Left hindlimb (tissue), 1 donor: ENCODE data around the gene BAK1.
"Not testable (repeated sequence)": the region's sequence is repeated elsewhere in the genome, so short reads cannot be mapped to it uniquely, and the experiment has no call there.

ENCODE experiments used
- DNase-seq: peaks from one replicate; pipeline ENCODE4 v3.0.0-alpha.2; 2018

BAK1 gene

GRCh38 chr6:33585403-33586107 lies 5.5 kb upstream of the BAK1 start:
- peak; percentile 85 for DNase-seq

GRCh38 chr6:33584700-33585402 lies 4.8 kb upstream of the BAK1 start:
- DNase-seq = no peak

- DNase-seq = no peak
Measured at GRCh38 chr6:33583591-33584155, 3.6 kb upstream of the BAK1 start.

GRCh38 chr6:33581186-33581585 lies 1.1 kb upstream of the BAK1 start:
- DNase-seq = no peak

GRCh38 chr6:33578588-33579011 lies 1.5 kb downstream of the BAK1 start:
- DNase-seq = no peak

DNA sequence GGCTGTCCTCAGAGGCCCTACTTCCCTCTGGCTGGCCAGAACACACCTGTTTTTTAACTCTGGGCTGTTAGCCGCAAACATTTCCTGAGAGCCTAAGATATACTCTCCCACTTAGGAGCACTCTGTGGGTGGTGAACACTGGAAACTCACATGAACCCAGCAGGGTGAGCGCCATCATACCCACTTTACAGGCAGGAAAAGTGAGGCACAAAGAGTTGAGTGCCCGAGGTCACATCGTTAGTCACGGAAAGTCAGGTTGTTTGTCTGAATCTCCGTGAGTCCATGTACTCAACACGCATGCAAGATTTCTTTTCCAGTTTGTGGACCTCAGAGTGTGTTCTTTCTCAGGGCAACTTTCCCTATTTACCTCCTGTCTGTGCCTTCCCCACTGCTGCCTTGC lies 1.9 kb downstream of the BAK1 start:
- no peak for DNase-seq

DNA sequence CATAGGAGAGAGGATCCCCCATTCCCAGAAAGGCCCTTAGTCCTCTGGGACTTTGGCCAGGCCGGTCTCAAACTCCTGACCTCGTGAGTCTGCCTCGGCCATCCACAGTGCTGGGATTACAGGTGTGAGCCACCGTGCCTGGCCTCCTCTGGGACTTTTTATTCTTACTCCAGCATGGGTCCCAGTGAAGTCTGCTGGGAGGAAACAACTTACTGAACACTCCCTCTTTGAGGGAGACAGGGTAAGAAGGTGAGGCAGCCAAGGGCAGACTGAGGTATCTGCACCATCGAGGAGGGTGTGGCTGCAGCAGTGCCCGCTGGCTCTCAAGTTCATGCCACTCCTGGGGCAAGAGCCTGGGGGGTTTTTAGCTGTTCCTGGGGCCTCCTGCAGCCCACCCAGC lies 2.4 kb downstream of the BAK1 start:
- no peak for DNase-seq

- no peak for DNase-seq
Measured at GRCh38 chr6:33577106-33577535, 3.0 kb downstream of the BAK1 start.

GRCh38 chr6:33576668-33577067 lies 3.4 kb downstream of the BAK1 start:
- DNase-seq = no peak

DNA sequence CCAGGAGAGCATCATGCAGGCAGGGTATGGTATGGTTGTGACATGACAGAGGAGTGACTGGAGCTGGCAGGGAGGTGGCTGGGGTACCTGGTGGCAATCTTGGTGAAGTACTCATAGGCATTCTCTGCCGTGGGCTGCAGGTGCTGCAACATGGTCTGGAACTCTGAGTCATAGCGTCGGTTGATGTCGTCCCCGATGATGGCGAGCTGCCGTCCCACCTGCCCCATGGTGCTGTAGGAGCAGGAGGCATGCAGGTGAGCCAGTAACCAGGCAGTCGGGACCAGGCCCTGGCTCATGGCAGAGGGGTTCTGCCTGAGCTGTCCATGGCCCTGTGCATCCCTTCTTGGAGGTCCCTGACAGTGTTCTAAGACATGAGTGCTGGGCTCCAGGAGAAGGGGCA lies 4.9 kb downstream of the BAK1 start:
- no peak for DNase-seq

DNA sequence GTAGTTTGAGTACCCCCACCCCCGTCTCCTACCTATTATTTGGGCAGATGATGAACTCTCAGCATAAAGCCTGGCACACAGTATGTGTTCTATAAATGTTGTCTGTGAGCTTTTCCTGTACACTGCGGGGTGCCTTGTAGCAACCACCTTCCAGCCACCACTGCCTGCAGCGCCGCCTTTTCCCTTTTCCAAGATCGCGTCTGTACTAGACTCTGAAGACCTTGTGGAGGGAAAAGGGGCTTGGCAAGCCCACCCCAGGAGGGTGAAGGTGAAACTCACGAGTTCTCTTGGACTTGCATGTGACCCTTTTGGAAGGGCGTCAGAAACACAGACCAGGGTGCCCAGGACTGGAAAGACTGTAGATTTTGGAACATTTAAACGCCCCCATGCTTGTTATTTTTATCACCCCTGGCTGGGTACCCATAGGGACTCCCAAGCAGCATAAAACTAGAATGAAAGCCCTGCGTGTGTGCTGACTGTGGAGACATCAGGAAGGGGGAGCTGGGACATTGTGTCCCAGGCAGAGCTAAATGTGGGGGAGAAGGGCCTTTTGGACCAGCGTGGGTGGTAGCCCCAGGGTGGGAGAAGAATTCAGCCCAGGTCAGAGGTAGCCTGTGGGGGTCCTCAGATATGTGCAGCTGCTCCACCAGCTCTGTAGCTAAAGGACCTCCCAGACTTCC lies 8.3 kb downstream of the BAK1 start:
- DNase-seq = no peak

DNA sequence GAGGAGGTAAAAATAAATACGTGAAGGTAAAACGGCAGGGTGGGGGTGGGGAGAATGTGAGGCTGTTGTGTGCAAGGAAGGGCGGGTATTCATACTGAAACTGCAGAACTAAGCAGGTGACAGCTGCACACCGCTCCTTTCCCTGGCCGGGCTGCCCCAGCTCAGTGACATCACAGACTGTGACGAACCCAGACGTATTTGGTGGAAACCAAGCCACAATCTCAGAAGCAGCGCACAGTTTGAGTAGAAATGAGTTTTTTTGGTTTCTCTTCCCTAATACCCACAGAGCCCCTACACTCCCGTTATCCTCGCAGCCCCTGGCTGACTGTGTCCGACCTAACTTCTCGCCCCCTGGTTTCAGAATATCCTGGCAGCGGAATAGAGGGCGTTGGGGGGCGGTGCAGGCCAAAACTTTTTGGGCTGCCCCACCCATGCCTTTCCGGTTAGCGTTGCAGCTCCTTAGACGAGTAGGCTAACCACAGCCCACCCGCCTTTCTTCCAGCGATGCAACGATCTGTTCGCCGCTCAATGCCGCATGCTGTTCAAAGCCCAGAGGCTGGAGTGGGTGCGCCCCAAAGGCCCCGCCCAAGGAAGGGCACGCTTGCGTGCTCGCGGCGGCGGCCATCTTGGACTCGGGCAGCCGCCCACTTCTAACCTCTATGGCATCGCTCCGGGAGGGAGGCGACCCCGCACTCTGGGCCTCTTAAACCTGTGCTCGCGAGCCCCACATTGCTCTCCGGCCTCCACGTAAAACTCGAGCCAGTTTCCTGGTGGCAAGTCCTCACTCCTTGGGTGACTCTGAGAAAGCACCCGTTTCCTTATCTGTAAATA lies 9.1 kb downstream of the BAK1 start:
- peak; percentile 87 for DNase-seq

GRCh38 chr6:33568826-33569570 lies 11.1 kb downstream of the BAK1 start:
- no peak for DNase-seq

DNA sequence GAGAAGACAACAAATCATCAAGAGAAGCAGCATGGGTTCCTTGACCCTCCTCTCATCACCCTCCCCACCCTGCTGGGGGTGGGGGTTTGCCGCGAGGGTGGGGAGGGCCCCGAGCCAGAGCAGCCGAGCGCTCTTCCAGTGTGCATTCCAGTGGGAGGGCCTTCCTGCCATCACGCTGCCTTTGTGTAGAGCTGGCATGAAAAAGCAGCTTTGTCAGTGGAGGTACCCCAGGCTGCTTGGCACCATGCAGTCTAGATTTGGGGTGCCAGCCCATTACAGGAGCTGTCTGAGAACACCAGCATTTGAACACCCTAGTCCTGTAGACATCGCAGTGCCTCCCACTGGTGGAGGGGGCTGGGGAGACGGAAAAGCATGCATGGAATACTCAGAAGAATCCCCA lies 12.2 kb downstream of the BAK1 start:
- no peak for DNase-seq

GRCh38 chr6:33566182-33567084 lies 13.6 kb downstream of the BAK1 start:
- no peak for DNase-seq

DNA sequence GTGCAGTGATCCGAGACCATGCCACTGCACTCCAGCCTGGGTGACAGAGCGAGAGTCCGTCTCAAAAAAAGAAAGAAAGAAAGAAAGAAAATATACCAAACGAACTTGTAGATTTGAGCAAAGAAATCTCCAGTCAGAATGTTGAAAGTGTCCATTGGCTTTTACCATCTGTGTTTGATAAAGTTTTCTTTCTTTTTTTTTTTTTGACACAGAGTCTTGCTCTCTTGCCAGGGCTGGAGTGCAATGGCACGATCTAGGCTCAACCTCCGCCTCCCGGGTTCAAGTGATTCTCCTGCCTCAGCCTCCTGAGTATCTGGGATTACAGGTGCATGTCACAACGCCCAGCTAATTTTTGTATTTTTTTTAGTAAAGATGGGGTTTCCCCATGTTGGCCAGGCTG lies 21.3 kb downstream of the BAK1 start:
- DNase-seq = no peak

GRCh38 chr6:33557376-33557775 lies 22.7 kb downstream of the BAK1 start:
- DNase-seq = no peak

DNA sequence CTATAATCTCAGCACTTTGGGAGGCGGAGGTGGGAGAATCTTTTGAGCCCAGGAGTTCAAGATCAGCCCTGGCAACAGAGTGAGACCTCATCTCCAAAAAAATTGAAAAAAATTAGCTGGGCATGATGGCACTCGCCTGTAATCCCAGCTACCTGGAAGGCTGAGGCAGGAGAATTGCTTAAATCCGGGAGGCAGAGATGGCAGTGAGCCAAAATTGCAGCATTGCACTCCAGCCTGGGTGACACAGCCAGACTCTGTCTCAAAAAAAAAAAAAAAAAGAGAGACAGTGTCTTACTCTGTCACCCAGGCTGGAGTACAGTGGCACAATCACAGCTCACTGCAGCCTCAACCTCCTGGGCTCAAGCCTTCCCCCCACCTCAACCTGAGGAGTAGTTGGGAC lies 27.2 kb downstream of the BAK1 start:
- not testable (repeated sequence) for DNase-seq

DNA sequence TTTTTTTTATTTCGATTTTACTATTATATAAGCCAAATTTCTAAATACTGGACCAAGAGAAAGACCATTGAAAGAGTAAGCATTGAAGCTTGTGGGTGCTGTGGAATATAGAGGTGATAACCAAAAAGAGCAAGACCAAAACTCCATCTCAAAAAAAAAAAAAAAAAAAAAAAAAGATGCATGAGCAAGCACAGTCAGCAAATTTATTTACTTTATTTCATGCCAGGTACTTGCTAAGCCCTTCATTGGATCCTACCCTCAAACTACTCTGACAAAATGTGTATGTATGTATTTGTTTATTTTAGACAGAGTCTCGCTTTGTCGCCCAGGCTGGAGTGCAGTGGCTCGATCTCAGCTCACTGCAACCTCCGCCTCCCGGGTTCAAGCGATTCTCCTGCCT lies 27.8 kb downstream of the BAK1 start:
- no peak for DNase-seq

GRCh38 chr6:33551538-33551937 lies 28.5 kb downstream of the BAK1 start:
- DNase-seq = no peak

- DNase-seq = no peak
Measured at GRCh38 chr6:33549896-33550295, 30.2 kb downstream of the BAK1 start.
